HG03520 (cell line): ENCODE results near the gene AKIRIN2.
"Not testable (repeated sequence)": the region's sequence is repeated elsewhere in the genome, so short reads cannot be mapped to it uniquely, and the experiment has no call there.

Experiments
- ATAC-seq: cut with Tn5 transposase; IDR thresholded peaks from one replicate; pipeline ENCODE4 v1.9.1; 2021; ENCODE audit warnings: mild to moderate bottlenecking, moderate library complexity; ENCODE audit not compliant: unreplicated experiment

Gene AKIRIN2

DNA sequence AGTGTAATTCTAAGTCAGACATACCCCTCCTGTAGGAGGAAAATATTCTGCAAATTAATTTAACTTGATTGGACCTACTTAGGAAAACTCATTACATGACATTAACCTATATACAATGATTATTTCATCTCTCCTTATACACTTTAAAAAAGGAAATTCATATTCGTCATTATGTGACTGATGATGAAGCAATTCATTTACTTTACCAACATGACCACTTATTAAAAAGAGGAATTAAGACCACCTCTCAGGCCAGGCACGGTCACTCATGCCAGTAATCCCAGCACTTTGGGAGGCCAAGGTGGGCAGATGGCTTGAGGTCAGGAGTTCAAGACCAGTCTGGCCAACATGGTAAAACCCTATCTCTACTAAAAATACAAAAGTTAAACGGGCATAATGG, 11.6 kb downstream of the AKIRIN2 start:
- ATAC-seq = no peak

DNA sequence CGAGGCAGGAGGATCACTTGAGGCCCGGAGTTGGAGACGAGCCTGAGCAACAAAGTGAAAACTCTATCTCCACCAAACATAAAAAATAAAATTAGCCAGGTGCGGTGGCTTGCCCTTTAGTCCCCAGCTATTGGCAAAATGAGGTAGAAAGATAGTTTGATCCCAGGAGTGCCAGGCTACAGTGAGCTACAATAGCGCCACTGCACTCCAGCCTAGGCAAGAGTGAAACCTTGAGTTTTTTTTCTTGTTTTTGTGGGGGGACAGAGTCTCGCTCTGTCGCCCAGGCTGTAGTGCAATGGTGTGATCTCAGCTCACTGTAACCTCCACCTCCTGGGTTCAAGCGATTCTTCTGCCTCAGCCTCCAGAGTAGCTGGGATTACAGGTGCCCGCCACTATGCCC, 14.1 kb downstream of the AKIRIN2 start:
- not testable (repeated sequence) for ATAC-seq

DNA sequence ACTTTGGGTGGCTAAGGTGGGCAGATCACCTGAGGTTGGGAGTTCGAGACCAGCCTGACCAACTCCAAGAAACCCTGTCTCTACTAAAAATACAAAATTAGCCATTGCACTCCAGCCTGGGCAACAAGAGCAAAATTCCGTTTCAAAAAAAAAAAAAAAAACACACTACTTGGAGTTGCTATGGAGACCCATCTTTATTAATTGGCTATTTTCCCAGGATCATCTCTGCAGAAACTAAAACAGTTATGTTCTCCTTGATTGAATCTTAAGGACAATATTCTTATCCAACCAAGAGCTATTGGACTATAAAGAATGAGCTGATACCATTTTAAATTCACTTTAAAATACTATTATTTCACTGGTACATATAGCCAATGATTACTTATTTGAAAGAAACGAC, 14.7 kb downstream of the AKIRIN2 start:
- no peak for ATAC-seq

DNA sequence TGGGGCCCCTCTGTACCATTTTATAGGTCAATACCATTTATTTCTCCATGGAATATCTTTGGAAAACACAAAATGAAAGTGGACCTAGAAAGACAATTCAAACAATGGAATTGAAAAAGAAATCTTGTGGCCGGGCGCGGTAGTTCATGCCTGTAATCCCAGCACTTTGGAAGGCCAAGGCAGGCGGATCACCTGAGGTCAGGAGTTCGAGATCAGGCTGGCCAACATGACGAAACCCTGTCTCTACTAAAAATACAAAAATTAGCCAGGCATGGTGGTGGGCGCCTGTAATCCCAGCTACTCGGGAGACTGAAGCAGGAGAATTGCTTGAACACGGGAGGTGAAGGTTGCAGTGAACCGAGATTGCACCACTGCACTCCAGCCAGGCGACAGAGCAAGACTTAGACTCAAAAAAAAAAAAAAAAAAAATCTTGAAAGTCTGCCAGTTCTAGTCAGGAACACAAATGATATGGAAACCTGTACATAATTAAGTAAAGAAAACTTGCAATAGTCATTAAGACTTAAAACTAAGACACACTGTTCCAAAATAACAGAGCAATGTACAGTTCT, 15.3 kb downstream of the AKIRIN2 start:
- not testable (repeated sequence) for ATAC-seq

DNA sequence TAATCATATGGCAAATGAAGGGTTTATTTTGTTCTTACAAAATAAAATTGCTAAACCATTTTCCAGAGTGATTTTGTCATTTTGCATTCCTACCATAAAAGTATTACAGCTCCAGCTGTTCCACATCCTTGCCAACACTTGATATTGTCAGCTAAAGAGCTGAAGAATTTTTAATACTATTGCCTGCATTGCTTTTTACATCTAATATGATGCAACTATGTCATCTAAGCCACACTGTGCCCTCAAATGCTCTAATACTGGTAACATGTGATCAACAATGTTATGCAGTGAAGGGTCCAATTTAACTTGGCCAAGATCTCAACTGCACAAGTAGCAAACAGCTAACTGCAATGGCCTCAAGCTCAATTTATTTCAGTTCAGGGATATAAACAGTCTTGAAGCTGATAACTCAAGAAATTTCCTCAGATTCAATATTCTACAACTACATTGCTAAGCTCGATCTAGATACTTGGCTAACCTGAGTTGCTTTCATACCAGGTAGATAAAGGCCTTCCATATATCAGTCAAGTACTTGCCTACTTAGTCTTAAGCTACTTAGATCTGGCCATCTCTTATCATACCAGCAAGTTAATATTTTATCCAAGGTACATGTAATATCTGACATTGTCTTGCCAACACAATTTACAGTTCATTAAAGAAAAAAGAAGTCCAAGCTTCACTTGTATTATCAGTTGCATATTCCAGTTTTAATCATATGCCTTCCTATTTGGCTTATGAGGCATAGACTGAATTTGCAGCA, 17.0 kb downstream of the AKIRIN2 start:
- ATAC-seq = no peak

DNA sequence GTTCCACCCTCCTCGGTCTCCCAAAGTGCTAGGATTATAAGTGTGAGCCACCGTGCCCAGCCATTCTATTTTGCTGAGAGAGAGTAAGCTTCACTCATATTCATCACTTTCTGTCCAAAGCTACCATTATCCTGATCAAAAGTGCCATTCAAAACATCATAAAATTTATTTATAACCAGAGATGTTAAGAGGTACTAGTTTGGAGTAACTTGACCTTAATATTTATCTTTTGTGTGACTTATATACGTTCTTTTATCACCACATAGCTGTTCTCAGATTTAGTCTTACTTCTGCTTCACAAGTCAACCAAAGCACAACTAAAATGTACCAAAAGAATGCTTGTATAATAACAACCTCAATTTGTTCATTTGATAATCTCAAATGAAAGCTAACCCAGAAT, 18.1 kb downstream of the AKIRIN2 start:
- no peak for ATAC-seq

DNA sequence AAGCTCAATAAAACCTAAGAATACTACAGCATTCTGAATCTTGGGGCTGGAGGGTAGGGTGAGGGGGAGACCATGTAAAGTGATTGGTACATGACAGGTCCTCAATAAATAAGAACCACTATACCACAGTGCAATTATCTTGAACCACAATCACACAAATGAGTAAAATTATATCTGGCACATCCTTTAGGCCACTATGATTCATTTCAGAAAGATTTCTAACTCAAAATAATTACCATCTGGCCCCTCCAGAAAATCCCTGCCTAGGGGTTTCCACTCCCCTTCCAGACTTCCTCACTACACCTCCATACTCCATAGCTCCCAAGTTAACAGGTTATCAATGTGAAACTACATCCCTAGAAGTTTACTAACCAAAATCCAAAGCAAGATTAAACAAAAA, 19.7 kb downstream of the AKIRIN2 start:
- ATAC-seq = peak; percentile 51

DNA sequence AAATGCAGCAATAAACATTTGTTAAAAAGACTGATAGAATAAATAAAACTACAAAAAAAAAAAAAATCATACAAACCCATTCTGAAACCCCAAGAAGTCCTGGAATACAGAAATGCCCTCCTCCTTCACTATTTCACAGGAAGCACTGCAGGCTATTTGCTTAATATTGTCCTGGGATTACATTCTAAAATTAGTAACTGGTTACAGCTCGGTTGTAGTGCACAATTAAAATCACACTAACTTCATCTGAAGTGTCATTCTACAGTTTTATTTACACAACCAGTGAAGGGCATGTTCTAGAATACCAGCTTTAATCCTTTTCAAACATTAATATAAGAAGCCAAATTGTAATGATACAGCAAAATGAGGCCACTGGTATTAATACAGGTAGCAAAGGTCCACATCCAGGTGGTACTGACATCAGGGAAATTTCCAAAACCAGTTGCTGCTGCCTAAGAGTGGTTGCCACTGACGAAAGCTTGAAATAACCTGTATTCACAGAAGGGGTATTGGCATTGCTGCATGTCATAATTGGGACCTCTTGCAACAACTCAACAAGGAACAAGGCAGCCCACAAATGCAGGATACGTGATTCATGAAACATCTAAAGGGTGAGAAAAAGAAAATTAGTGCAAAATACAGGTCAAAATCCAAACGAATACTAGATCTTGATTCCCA, 26.9 kb downstream of the AKIRIN2 start:
- no peak for ATAC-seq

DNA sequence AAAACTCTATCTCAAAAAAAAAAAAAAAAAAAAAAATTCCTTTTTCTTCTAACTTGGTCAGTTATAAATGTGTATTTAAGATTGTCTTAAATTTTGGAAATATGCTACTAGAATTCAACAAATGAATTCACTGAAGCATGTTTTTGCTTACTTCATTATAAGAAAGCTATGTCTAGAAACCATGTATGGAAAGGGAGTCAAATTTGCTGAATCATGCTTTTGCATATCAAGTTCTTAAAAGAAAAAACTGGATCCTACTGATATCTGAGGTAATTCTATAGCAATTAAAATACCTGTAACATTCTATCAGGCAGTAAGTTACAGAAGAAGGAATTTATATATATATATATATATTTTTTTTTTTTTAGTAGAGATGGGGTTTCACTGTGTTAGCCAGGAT, 27.7 kb downstream of the AKIRIN2 start:
- ATAC-seq = no peak

DNA sequence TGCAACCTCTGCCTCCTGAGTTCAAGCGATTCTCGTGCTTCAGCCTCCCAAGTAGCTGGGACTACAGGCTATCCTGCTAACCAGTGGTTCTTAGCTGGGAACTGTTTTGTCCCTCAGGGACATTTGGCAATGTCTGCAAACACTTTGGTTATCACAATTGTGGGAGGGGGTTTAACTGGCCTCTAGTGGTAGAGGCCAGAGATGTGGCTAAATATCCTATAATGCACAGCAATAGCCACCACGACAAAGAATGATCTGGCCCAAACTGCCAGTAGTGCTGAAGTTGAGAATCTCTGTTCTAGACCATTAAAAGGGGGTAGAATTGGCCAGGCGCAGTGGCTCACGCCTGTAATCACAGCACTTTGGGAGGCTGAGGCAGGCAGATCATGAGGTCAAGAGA, 28.8 kb downstream of the AKIRIN2 start:
- no peak for ATAC-seq

DNA sequence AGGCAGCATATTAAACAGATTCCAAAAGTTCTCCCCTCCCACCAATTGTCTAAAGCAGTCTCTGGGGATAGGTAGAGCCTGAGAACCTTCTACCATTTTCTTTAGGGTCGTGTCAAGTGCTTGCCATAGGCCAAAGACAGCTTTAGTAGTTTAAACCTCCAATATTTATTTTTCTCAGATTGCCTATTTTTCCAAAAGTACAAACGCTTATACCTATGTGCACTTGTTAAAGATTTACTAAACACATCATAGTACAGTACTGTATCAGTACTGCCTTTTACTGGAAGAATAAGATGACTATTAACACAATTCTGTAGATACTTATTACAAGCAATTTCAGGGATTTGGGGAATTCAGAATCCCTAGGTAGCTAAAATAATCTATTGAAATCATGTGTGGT, 29.4 kb downstream of the AKIRIN2 start:
- ATAC-seq = no peak

DNA sequence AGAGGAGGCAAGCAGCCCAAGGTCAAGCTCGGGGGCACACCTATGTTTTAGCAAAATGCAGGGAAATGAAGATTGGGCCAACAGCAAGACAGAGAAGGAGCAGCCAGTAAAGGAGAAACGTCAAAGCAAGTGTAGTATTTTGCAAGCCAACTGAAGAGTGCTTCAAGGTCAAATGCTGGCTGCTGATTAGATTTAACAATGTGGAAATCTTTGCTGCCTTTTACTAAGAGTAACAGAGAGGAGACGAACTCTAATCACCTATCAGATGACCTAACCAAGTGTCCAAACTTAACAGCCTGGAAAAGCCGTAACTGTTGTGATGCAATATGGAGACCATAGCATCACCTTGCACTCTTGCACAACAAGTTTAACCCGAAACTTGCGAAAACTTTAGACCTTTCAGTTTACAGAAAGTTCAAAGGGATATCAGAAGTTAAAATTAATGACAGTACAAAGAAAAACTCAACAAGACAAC, 30.4 kb downstream of the AKIRIN2 start:
- ATAC-seq = no peak

DNA sequence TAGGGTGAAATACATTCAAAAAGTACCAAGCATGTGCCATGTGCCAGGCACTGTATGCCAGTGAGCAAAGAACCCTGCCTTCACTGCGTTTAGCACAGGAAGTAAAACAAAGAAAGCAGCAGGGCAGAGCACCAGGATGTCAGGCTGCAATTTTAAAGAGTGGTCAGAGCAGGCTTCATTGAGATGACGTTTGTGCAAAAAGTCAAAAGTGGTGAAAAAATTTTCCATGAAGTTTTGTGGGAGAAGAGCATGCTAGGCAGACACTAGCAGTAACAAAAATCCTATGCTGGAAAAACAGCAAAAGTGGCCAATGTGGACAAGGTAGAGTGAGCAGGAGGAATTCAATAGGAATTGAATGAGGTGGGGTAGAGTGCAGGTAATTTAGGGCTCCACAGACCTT, 31.3 kb downstream of the AKIRIN2 start:
- ATAC-seq = no peak

DNA sequence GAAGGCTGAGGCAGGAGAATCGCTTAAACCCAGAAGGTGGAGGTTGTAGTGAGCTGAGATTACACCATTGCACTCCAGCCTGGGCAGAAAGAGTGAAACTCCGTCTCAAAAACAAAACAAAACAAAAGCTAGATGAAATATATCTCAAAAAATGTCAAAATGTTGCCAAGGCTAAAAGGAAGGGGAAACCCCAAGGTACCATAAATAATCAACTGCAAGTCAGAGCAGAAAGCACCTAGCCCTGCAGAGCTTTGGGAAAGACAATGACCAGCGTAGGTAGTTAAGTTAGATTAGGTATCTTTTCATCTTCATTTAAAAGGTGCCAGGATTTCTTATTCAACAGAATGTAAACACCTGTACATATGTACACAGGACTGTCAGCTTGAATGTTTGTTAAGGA, 33.0 kb downstream of the AKIRIN2 start:
- no peak for ATAC-seq

DNA sequence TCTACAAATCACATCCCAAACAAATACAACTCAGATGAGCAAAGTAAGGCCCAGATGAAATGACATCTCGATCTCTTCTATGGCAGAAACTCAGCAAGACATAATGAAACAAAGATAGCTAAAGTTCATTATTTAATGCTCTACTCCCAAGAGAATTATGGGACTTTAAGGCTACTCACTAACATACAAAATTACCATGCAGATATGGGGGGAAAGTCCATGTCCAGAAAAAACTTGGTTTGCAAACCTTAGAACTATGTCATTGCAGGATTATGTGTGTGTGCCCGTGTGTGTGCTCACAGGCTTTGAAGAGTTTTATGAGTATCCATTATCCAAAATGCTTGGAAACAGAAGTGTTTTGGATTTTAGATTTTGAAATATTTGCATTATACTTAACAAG, 34.0 kb downstream of the AKIRIN2 start:
- no peak for ATAC-seq

DNA sequence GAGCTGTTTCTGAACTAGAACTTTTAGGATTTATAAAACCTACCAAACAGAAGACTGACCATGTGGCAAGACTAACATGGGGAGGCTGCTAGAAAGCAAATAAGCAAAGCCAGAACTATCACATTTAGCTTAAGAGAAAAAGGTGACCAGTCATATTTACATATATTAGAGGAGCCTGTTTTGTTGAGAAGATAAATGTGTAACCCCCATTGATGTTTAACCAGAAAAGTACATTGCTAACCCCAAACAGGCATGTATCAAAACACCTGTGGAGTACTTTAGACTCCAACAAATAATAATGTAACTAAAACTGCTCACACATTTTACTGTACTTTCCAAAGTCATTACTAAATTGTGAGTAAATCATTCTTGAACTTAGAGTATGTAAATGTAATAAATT, 35.0 kb downstream of the AKIRIN2 start:
- ATAC-seq = no peak

DNA sequence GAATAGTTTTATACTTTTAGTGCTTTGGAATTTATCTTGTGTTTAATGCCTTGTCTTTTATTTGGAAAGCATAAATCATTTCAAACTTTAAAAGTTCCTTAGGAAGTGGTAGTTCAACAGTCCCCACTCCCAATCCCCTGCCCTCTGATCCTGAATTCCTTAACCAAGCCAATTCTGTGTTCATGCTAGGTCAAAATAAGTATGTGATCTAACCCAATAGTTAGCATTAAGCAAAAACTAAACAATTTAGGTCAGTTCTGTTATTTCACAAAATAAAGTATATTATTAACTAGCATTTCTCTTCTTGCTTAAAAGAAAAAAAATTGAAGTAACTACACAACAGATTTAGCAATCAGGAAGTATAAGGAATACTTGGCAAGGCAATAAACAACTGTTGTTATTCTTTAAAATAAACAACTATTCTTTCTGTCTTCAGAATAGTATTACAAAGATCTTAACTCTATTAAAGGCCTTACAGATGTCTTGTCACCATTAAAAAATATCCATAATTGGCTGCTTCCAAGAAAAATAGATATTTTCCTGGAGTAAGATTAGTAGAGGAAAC, 37.0 kb downstream of the AKIRIN2 start:
- ATAC-seq = no peak

DNA sequence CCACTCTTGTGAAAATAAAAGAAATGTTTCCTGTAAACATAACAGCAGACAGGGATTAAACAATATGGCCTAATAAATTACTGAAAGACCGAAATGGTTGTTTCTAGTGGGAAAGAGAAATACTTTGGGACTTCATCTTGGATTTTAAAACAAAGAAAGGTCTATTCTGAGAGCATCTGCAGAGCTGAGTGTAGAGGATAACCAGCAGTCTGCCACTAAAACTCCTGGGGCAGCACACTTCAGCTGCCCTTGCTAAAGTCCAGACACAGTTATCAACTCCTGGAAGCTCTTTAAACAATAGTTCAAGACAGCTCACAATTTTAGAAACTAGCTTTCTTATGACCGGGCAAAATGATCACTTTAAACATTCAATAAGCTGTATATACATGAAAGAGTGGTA, 38.6 kb downstream of the AKIRIN2 start:
- ATAC-seq = no peak

DNA sequence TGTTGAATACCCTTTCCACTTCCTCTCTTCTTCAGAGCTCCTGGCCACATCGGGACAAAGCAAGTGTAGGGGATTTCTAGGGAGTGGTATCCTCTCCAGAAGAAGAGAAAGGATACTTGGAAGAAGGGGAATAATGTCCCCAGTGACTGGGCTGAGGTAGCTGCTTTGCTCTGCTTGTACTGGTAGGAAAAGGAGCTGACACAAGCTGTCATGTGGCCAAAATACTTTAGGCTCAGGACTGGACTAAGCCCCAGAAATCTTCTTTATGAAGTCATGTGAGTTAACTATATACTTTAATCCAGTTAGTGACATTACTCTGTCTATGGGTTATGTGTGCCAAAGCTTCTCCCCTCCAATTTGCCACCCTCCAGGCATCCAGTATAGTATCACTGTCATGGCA, 40.5 kb downstream of the AKIRIN2 start:
- no peak for ATAC-seq

DNA sequence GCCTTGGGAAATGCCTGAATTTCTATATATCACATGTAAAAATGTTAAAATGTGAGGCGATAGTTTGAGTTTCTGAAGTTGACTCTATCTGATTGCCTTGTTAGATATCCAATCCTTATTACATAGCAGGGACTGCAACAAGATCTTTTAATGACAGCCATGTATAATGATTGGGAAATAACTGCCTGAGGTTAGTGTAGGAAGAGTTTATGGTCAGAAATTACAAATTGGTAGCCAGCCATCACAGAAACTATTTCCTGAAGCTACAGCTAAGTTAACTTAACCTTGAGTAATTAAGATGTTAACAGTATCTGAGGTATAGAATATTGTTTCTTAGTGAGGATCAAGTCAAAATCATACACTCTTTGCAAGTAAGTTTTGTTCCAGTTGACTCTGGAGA, 41.0 kb downstream of the AKIRIN2 start:
- no peak for ATAC-seq

DNA sequence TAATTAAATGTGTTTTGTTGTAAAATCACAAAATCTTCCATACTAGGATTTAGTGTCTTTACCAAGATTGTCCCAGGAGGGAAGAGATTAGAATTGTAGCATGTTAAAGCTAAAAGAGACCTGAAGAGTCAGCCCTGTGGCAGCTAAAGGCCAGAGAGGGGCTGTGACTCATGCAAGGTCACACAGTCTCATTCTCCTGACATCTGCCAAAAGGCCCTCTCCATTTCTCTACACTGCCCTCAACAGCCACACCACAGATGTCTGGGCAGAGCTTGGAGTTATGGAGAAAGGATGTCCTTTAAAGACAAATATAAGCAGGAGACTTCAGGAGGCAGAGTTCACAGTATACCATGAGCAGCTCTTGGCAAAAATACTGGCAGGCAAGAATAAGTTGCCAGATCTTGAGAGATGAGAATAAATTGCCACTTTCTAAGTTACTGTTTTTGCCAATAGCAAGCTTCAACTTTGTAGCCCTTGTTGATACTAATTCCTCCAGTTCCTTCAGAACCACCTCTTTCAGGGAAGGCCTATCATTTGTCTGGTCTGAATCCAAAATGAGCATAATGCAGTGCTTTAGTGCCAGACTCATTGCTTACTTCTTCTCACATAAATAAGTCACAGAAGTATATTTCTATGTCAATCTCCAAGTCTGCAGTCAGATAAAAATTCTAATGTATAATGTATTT, 41.7 kb downstream of the AKIRIN2 start:
- ATAC-seq = no peak
